SU-DHL-6 (cell line): ENCODE data around the gene MCM10.
"Not testable (repeated sequence)": the region's sequence is repeated elsewhere in the genome, so short reads cannot be mapped to it uniquely, and the experiment has no call there.

Source experiments
- H2AFZ ChIP-seq: fragments of 200-600 bp; sonication (generic); 2 replicates; pipeline ENCODE4 v1.6.1; 2014; ENCODE audit warnings: low read depth, mild to moderate bottlenecking, moderate library complexity, mixed read lengths, antibody characterized with exemption, low read length; ENCODE audit not compliant: severe bottlenecking
- H3F3A ChIP-seq: fragments of 200-600 bp; shearing (Covaris generic); 2 replicates; pipeline ENCODE4 v1.6.0; 2016; ENCODE audit warnings: antibody characterized with exemption, mild to moderate bottlenecking; ENCODE audit not compliant: insufficient read depth
- H3K27ac ChIP-seq: fragments of 200-600 bp; sonication (generic); 2 replicates; pipeline ENCODE4 v1.5.1; 2016; ENCODE audit warnings: low read depth, mild to moderate bottlenecking, low read length, moderate library complexity, mixed read lengths
- H3K27me3 ChIP-seq: fragments of 200-600 bp; sonication (generic), shearing (Covaris generic); 2 replicates; pipeline ENCODE4 v1.6.0; 2014; ENCODE audit warnings: mild to moderate bottlenecking, low read length
- H3K36me3 ChIP-seq: fragments of 200-600 bp; sonication (generic); 2 replicates; pipeline ENCODE4 v1.6.1; 2014; ENCODE audit warnings: mild to moderate bottlenecking, low read length, mixed read lengths
- H3K4me2 ChIP-seq: fragments of 300-600, 200-600 bp; shearing (Covaris generic), sonication (generic); 2 replicates; pipeline ENCODE4 v1.6.0; 2014; ENCODE audit warnings: low read length, low read depth, mild to moderate bottlenecking; ENCODE audit not compliant: poor library complexity, severe bottlenecking
- H3K4me3 ChIP-seq: fragments of 200-600 bp; sonication (generic); 2 replicates; pipeline ENCODE4 v1.5.1; 2014; ENCODE audit warnings: antibody characterized with exemption, low read length, mild to moderate bottlenecking, mixed read lengths; ENCODE audit not compliant: insufficient read depth, poor library complexity, severe bottlenecking
- H3K79me2 ChIP-seq: fragments of 200-600 bp; sonication (generic); 2 replicates; pipeline ENCODE4 v1.6.1; 2014; ENCODE audit warnings: mild to moderate bottlenecking, low read length, moderate library complexity; ENCODE audit not compliant: insufficient read depth
- H3K9ac ChIP-seq: fragments of 200-600 bp; sonication (generic); 2 replicates; pipeline ENCODE4 v1.7.0; 2014; ENCODE audit warnings: mild to moderate bottlenecking, low read length
- H3K9me2 ChIP-seq: fragments of 200-600 bp; sonication (generic); replicated peaks from 2 replicates; pipeline ENCODE4 v1.6.1; 2014; ENCODE audit warnings: low read length; ENCODE audit not compliant: insufficient read depth
- H3K9me3 ChIP-seq: fragments of 200-600 bp; sonication (generic); 2 replicates; pipeline ENCODE4 v1.6.1; 2014; ENCODE audit warnings: low read length, mixed read lengths; ENCODE audit not compliant: insufficient read depth
- H4K20me1 ChIP-seq: fragments of 200-600 bp; sonication (generic); 2 replicates; pipeline ENCODE4 v1.6.1; 2014; ENCODE audit warnings: low read depth, mild to moderate bottlenecking, antibody characterized with exemption, low read length, moderate library complexity, mixed read lengths
- CTCF ChIP-seq: fragments of 200-600 bp; sonication (generic); IDR thresholded peaks from one replicate; pipeline ENCODE4 v1.5.1; 2017; ENCODE audit warnings: antibody characterized with exemption, mild to moderate bottlenecking, low read length, moderate library complexity; ENCODE audit not compliant: insufficient read depth, poor library complexity, severe bottlenecking
- EZH2phosphoT487 ChIP-seq: fragments of 200-600 bp; sonication (generic), shearing (Covaris generic); conservative IDR thresholded peaks from 2 replicates; pipeline ENCODE4 v1.6.1; 2018; ENCODE audit warnings: mild to moderate bottlenecking, antibody characterized with exemption, low read length, moderate library complexity, mixed read lengths

Gene MCM10

DNA sequence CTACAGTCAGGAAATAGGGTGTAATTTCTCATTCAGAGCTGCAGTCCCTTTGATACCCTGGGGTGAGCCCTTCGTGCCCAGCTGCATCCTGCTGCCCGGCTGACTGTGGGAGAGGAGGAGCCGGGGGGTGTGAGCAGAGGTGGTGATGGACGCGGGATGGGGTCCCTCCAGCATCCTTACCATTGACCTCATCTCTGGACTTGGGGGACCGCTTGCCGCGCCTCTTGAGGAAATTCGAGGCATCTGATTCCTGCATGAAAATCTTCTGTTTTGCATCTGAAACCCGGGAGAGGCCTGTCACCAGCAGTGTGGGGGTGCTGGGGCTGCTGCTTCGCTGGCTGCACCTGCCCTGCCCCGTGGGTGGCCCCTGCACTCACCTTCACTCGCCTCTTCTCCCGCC, 72.0 kb downstream of the MCM10 start:
- no peak overlapping the region for H3K9ac ChIP-seq
- H2AFZ ChIP-seq = no peak overlapping the region
- no peaks in the 10 kb centered on the region for H3K79me2 ChIP-seq
- H3K4me2 ChIP-seq = no peak overlapping the region
- H4K20me1 ChIP-seq = no peaks in the 10 kb centered on the region
- no peaks in the 10 kb centered on the region for H3F3A ChIP-seq
- no peak overlapping the region for H3K27ac ChIP-seq
- H3K4me3 ChIP-seq = no peak overlapping the region
- no peaks in the 10 kb centered on the region for H3K27me3 ChIP-seq
- H3K9me3 ChIP-seq = no peaks in the 10 kb centered on the region
- H3K9me2 ChIP-seq = no peaks in the 10 kb centered on the region
- TF ChIP-seq EZH2phosphoT487 (no peak), CTCF (no peak)
- H3K36me3 ChIP-seq = no peaks in the 10 kb centered on the region

DNA sequence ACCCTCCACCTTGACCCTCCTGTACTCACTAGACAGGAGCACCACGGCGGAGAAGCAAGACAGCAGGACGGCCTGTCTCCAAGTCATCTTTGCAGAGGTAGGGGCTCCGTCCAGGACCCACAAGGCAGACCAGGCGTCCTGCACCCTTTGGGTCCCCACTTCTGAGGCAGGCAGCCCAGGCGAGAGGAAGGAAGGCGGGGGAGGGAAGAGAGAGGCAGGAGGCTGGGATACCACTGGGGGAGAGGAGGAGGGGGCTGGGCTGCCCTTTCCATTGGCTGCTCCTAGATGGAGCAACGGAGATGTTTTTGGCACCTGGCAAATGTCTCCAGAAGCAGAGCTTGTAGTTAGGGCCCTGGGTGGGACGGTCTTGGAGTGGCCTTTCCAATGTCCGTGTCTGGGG, 72.8 kb downstream of the MCM10 start, which contains the start of gene UCMA:
Gene UCMA (minus strand): TSS at position 203 of the 400 bp plus-strand sequence. CDS start 116 bp downstream, at position 87.
- no peak within 1 kb of the TSS for H3K27ac ChIP-seq
- no peaks in the 10 kb centered on the region for H3F3A ChIP-seq
- no peaks in the 10 kb centered on the region for H3K79me2 ChIP-seq
- no peaks in the 10 kb centered on the region for H3K9me3 ChIP-seq
- H3K9ac ChIP-seq = no peak within 1 kb of the TSS
- H2AFZ ChIP-seq = no peak within 1 kb of the TSS
- no peak within 1 kb of the TSS for H3K4me3 ChIP-seq
- no peaks in the 10 kb centered on the region for H3K27me3 ChIP-seq
- TF ChIP-seq CTCF (no peak), EZH2phosphoT487 (no peak)
- no peaks in the 10 kb centered on the region for H3K36me3 ChIP-seq
- no peak within 1 kb of the TSS for H3K4me2 ChIP-seq
- no peaks in the 10 kb centered on the region for H3K9me2 ChIP-seq
- no peaks in the 10 kb centered on the region for H4K20me1 ChIP-seq

- H3K9ac ChIP-seq, H3K4me2 ChIP-seq, H3F3A ChIP-seq, H3K9me3 ChIP-seq, H4K20me1 ChIP-seq, H3K4me3 ChIP-seq, H3K27me3 ChIP-seq, H3K79me2 ChIP-seq, H3K27ac ChIP-seq, H3K9me2 ChIP-seq, H2AFZ ChIP-seq, H3K36me3 ChIP-seq: not testable (repeated sequence)
These were observed 73.4 kb downstream of the MCM10 start for GRCh38 chr10:13234736-13235135.

DNA sequence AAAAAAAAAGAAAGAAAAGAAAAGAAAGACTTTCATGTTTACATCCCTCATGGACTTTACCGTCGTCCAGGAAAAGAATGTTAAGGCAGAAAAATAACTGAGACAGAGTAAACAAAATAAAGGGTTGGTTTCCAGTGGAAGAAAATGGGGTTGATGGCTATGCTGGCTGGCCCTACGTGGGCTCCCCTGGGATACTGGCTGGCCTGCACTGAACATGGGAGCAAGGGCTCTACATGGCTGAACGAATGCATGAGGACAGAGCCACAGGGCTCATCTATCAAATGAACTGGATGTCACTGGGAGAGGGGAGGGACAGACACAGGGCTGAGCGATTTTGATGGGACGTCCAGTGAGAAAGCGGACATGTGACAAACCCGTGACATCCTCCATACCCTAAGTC, 75.3 kb downstream of the MCM10 start:
- no peak overlapping the region for H3K9ac ChIP-seq
- no peaks in the 10 kb centered on the region for H3K27me3 ChIP-seq
- no peak overlapping the region for H2AFZ ChIP-seq

More for the DNA sequence above, 75.3 kb downstream of the MCM10 start:
- Histone ChIP-seq H3K4me3 (no peak overlapping the region), H3K79me2 (no peaks in the 10 kb centered on the region), H3K9me2 (no peaks in the 10 kb centered on the region), H4K20me1 (no peaks in the 10 kb centered on the region), H3K27ac (no peak overlapping the region), H3K36me3 (no peaks in the 10 kb centered on the region), H3F3A (no peaks in the 10 kb centered on the region), H3K4me2 (no peak overlapping the region), H3K9me3 (no peaks in the 10 kb centered on the region)
- TF ChIP-seq CTCF (no peak), EZH2phosphoT487 (no peak)
